HCT116 (cell line): Measurements from ENCODE around the gene BAHCC1. TPM values are rescaled to one million over a fixed set of nuclear protein-coding genes. Genes with fewer than 3 reads are reported as not detected.
A peak's percentile ranks its signal among the peaks of the same experiment; 100 is the strongest.

Experiments
- ATAC-seq: fragments of 200-7000 bp; cut with Tn5 transposase; 2 replicates; pipeline ENCODE4 v1.9.1; 2020; ENCODE audit warnings: mild to moderate bottlenecking, moderate library complexity
- BruUV-seq: library from RNA; stranded (reverse); fragments of 400-500 nt; replicated peaks from 2 replicates; lab custom pipeline; 2021; lab: Mats Ljungman, UMichigan
- CTCF ChIA-PET: fragments of 300-600 bp; sonication (Branson Sonifier 250); formaldehyde crosslinking; loops from one replicate; lab custom pipeline; 2021; ENCODE audit warnings: antibody characterized with exemption; lab: Charles Lee
- POLR2A ChIA-PET: fragments of 300-600, 350-600 bp; sonication (Branson Sonifier 250); formaldehyde crosslinking; loops from one replicate; lab custom pipeline; 2021; ENCODE audit warnings: antibody characterized with exemption; lab: Charles Lee
- RAD21 ChIA-PET, 2 experiments: fragments of 300-600 bp; sonication (Branson Sonifier 250); formaldehyde crosslinking; loops; one replicate each; lab custom pipeline; 2023; ENCODE audit warnings: low total read pairs in 2 of 2; ENCODE audit not compliant: uncharacterized antibody in 2 of 2, unreplicated experiment in 2 of 2, low non-redundant PET in 1 of 2; lab: Charles Lee
- DNase-seq: peaks from one replicate; pipeline ENCODE4 v3.0.0-alpha.2; 2010; ENCODE audit warnings: low read depth, low spot score
- H2AFZ ChIP-seq: fragments of 200-600 bp; shearing (Covaris generic), sonication (generic); 2 replicates; pipeline ENCODE4 v1.6.1; 2017; ENCODE audit warnings: low read depth, mixed run types, mixed read lengths, antibody characterized with exemption, low read length; ENCODE audit not compliant: poor library complexity, severe bottlenecking
- H3K27ac ChIP-seq: 2 replicates; pipeline ENCODE4 v1.5.1; 2012; ENCODE audit warnings: low read depth, low read length
- H3K27me3 ChIP-seq: fragments of 200-600 bp; sonication (generic); 2 replicates; pipeline ENCODE4 v1.6.1; 2016; ENCODE audit warnings: mixed run types, low read length, mixed read lengths; ENCODE audit not compliant: insufficient read depth
- H3K36me3 ChIP-seq, 2 experiments: fragments of 200-500 bp in 1 of 2; fragments of 200-600 bp in 1 of 2; sonication (Bioruptor generic) in 1 of 2; sonication (generic) in 1 of 2; 2 replicates each; pipeline versions ENCODE4 v1.5.1 to v1.6.1; 2014 to 2016; ENCODE audit warnings: low read length in 2 of 2, inconsistent platforms in 1 of 2, mixed read lengths in 1 of 2, mixed run types in 1 of 2; ENCODE audit not compliant: insufficient read depth in 2 of 2, control insufficient read depth in 1 of 2
- H3K4me1 ChIP-seq, 2 experiments: fragments of 200-600 bp in 1 of 2; sonication (generic) in 1 of 2; 2 replicates each; pipeline versions ENCODE4 v1.5.1 to v1.6.1; 2012 to 2017; ENCODE audit warnings: low read length in 2 of 2, inconsistent platforms in 1 of 2, mild to moderate bottlenecking in 1 of 2, mixed read lengths in 1 of 2, mixed run types in 1 of 2, moderate library complexity in 1 of 2; ENCODE audit not compliant: insufficient read depth in 2 of 2, control insufficient read depth in 1 of 2
- H3K4me2 ChIP-seq: fragments of 200-600 bp; sonication (generic); 2 replicates; pipeline ENCODE4 v1.6.1; 2017; ENCODE audit warnings: mixed run types, low read length, mixed read lengths
- H3K4me3 ChIP-seq, 2 experiments: fragments of 200-600 bp in 1 of 2; sonication (generic) in 1 of 2; replicated peaks in 1 of 2; 2 replicates each; pipeline ENCODE4 v1.5.1; 2011 to 2016; ENCODE audit warnings: low read length in 2 of 2, control low read depth in 1 of 2, low read depth in 1 of 2, mild to moderate bottlenecking in 1 of 2, mixed read lengths in 1 of 2, mixed run types in 1 of 2
- H3K79me2 ChIP-seq: fragments of 200-600 bp; sonication (generic); 2 replicates; pipeline ENCODE4 v1.6.1; 2017; ENCODE audit warnings: mild to moderate bottlenecking, mixed run types, low read length, moderate library complexity, mixed read lengths; ENCODE audit not compliant: insufficient read depth
- H3K9ac ChIP-seq: fragments of 200-600 bp; sonication (generic); 2 replicates; pipeline ENCODE4 v1.6.1; 2016; ENCODE audit warnings: low read length, mixed read lengths
- H3K9me2 ChIP-seq: fragments of 200-600 bp; sonication (generic), shearing (Covaris generic); 2 replicates; pipeline ENCODE4 v1.6.1; 2017; ENCODE audit warnings: mixed run types, mild to moderate bottlenecking, moderate library complexity; ENCODE audit not compliant: insufficient read depth
- H3K9me3 ChIP-seq, 2 experiments: fragments of 200-500 bp in 1 of 2; fragments of 200-600 bp in 1 of 2; sonication (Bioruptor generic) in 1 of 2; sonication (generic) in 1 of 2; 2 replicates each; pipeline ENCODE4 v1.6.1; 2014 to 2017; ENCODE audit warnings: low read length in 2 of 2, mixed read lengths in 2 of 2, inconsistent platforms in 1 of 2, low read depth in 1 of 2, mild to moderate bottlenecking in 1 of 2, mixed run types in 1 of 2, moderate library complexity in 1 of 2; ENCODE audit not compliant: control insufficient read depth in 1 of 2, insufficient read depth in 1 of 2
- H4K20me1 ChIP-seq: fragments of 200-600 bp; sonication (generic), shearing (Covaris generic); 2 replicates; pipeline ENCODE4 v1.6.1; 2017; ENCODE audit warnings: mixed run types, mild to moderate bottlenecking, moderate library complexity; ENCODE audit not compliant: insufficient read depth
- CEBPB ChIP-seq: IDR thresholded peaks from 2 replicates; pipeline ENCODE4 v1.6.1; 2012; ENCODE audit warnings: low read depth
- EZH2phosphoT487 ChIP-seq: fragments of 200-600 bp; IDR thresholded peaks from 2 replicates; pipeline ENCODE4 v1.6.1; 2018; ENCODE audit warnings: antibody characterized with exemption, borderline replicate concordance
- FOSL1 ChIP-seq: IDR thresholded peaks from 2 replicates; pipeline ENCODE4 v1.6.1; 2012; ENCODE audit warnings: low read depth
- JUND ChIP-seq: IDR thresholded peaks from 2 replicates; pipeline ENCODE4 v1.6.1; 2012
- POLR2A ChIP-seq: IDR thresholded peaks from 2 replicates; pipeline ENCODE4 v1.7.0; 2011; ENCODE audit warnings: borderline replicate concordance; ENCODE audit not compliant: insufficient read depth, insufficient read length; ENCODE audit errors: extremely low read depth
- RAD21 ChIP-seq: IDR thresholded peaks from 2 replicates; pipeline ENCODE4 v1.6.1; 2012; ENCODE audit warnings: low read depth, mild to moderate bottlenecking
- SIN3A ChIP-seq: IDR thresholded peaks from 2 replicates; pipeline ENCODE4 v1.6.1; 2012; ENCODE audit warnings: low read depth
- ZFX ChIP-seq: fragments of 450-650 bp; IDR thresholded peaks from 2 replicates; pipeline ENCODE4 v1.6.1; 2017
- intact Hi-C: fragments of 100-400 bp; cut with micrococcal nuclease; formaldehyde crosslinking; loops from 2 replicates; pipeline ENCODE4 v1.10.0; 2022
- total RNA-seq: library from RNA; stranded (reverse); gene quantifications from one replicate; pipeline ENCODE4 v1.2.1, GENCODE V29; 2021; ENCODE audit not compliant: unreplicated experiment
- TF ChIP-seq, protein P1 (sequence below): IDR thresholded peaks from 2 replicates; pipeline ENCODE4 v1.6.1; 2011; ENCODE audit warnings: mild to moderate bottlenecking, low read length, moderate library complexity; ENCODE audit not compliant: insufficient replicate concordance; ENCODE audit errors: extremely low read depth

BAHCC1 gene
- total RNA-seq, 1 experiment from 2014 or later: 45.2 TPM

DNA sequence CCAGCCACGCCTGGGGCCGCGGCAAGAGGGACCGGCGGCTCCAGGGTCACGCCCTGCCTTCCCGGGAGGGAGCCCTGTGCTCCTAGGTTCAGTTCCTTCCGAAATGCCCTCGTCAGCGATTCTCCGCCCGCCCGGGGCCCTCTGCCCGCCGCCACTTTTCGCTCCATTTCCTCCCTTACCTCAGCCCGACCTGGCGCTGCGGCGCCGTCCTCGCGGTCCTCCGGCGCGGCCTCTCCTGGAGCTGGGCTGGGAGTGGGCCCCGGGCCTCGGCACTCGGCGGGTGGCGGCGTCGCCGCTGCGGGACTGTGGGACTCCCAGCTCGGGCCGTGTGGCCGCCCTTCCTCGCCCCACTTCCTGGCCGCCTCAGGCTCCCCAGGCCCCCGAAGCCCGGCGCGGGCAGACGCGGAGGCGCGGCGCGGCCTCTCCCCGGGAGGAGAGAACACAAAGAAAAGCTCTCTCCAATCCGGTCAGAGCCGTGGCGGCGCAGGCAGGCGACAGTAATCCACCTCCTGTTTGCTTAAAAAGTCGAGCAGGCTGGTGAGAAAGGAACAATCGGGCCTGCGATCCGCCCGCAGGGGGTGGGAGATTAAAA lies 1.6 kb downstream of the BAHCC1 start:
- RAD21 ChIA-PET: interaction anchor here (0.6 to 1.8 kb wide), 5 partner anchors 32 to 105 kb away, joined by 3 to 11 read pairs (median 5); partner anchors contain the start of gene SLC38A10 (in 1 of the 2)
- peak overlapping the region; percentile 78 for H3K4me2 ChIP-seq
- no peaks in the 10 kb centered on the region for H3K27me3 ChIP-seq
- POLR2A ChIA-PET: interaction anchor here (0.6 to 2.4 kb wide), 15 partner anchors 17 to 158 kb away, joined by 3 to 15 read pairs (median 4); partner anchors contain the start of genes NDUFAF8, SLC38A10 and TEPSIN
- peak overlapping the region; percentile 99 for H3K27ac ChIP-seq
- CTCF ChIA-PET: interaction anchor here (0.7 to 2.7 kb wide), 5 partner anchors 44 to 105 kb away, joined by 4 to 15 read pairs (median 5); partner anchors contain the start of gene SLC38A10
- TF ChIP-seq EZH2phosphoT487 (no peak), ZFX (peak; percentile 99), CEBPB (no peak), RAD21 (no peak), FOSL1 (no peak), POLR2A (no peak), JUND (no peak), SIN3A (no peak)
- TF ChIP-seq, protein P1, sequence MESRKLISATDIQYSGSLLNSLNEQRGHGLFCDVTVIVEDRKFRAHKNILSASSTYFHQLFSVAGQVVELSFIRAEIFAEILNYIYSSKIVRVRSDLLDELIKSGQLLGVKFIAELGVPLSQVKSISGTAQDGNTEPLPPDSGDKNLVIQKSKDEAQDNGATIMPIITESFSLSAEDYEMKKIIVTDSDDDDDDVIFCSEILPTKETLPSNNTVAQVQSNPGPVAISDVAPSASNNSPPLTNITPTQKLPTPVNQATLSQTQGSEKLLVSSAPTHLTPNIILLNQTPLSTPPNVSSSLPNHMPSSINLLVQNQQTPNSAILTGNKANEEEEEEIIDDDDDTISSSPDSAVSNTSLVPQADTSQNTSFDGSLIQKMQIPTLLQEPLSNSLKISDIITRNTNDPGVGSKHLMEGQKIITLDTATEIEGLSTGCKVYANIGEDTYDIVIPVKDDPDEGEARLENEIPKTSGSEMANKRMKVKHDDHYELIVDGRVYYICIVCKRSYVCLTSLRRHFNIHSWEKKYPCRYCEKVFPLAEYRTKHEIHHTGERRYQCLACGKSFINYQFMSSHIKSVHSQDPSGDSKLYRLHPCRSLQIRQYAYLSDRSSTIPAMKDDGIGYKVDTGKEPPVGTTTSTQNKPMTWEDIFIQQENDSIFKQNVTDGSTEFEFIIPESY: no peak
- no peak for ATAC-seq
- no peak overlapping the region for H2AFZ ChIP-seq
- no peaks in the 10 kb centered on the region for H3K36me3 ChIP-seq
- peak overlapping the region; percentile 95 for H3K9ac ChIP-seq
- no TSS peak for BruUV-seq
- no peaks in the 10 kb centered on the region for H3K9me3 ChIP-seq
- no peaks in the 10 kb centered on the region for H3K9me2 ChIP-seq
- peaks cover 72% of the 10 kb centered on the region for H3K79me2 ChIP-seq
- H4K20me1 ChIP-seq: no peaks in the 10 kb centered on the region
- peak overlapping the region; percentile 82 to 83 for H3K4me3 ChIP-seq
- intact Hi-C loops: no loop called here
- H3K4me1 ChIP-seq: peaks cover 37 to 56% of the 10 kb centered on the region in 2 experiments
- no peak for DNase-seq
